ENCODE measurements around the gene ZGLP1. TPM values are rescaled to one million over a fixed set of nuclear protein-coding genes. Genes with fewer than 3 reads are reported as not detected.

ZGLP1 gene
- total RNA-seq, 2 donors from 2014 or later: 5.3 TPM; not detected in 1

DNA sequence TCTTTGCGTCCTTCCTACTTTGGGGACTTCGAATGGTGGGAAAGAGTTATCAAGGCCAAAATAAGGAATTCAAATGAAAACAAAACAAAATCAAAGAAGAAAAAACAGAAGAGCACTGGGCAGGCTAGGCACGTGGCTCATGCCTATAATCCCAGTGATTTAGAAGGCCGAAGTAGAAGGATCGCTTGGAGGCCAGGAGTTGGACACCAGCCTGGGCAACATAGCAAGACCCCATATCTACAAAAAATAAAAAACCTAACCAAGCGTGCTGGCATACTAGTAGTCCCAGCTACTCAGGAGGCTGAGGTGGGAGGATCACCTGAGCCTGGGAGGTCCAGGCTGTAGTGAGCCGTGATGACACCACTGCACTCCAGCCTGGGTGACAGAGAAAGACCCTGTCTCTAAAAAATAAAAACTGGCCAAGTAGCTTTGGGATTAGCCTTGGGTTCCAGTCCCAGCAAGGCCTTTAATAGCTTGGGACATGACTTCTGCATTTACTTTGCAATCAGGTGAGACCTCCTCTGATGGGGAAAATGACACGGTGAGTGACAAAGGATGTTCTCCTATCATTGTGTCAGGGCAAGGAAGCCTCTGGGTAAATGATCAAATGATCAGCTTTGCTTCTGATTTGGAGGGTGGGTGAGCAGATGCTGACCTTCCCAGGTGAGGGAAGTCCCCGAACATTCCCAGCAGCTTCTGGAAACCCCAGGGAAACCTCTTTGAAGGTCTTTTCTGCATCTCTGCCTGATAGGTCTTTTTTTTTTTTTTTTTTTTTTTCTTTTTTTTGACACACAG lies 31.6 kb downstream of the ZGLP1 start:
- DNase-seq (ENCODE audit: low spot score): no peak
- H3K27me3 ChIP-seq (replicated peaks; ENCODE audit: insufficient read depth): no peaks in the 10 kb centered on the region
- H3K4me3 ChIP-seq: no peak overlapping the region
- H3K36me3 ChIP-seq: no peaks in the 10 kb centered on the region
- H3K9me3 ChIP-seq: no peaks in the 10 kb centered on the region
- ATAC-seq (ENCODE audit: insufficient number of reproducible peaks, low FRiP score, low read depth): no peak
- TF ChIP-seq, protein P1, sequence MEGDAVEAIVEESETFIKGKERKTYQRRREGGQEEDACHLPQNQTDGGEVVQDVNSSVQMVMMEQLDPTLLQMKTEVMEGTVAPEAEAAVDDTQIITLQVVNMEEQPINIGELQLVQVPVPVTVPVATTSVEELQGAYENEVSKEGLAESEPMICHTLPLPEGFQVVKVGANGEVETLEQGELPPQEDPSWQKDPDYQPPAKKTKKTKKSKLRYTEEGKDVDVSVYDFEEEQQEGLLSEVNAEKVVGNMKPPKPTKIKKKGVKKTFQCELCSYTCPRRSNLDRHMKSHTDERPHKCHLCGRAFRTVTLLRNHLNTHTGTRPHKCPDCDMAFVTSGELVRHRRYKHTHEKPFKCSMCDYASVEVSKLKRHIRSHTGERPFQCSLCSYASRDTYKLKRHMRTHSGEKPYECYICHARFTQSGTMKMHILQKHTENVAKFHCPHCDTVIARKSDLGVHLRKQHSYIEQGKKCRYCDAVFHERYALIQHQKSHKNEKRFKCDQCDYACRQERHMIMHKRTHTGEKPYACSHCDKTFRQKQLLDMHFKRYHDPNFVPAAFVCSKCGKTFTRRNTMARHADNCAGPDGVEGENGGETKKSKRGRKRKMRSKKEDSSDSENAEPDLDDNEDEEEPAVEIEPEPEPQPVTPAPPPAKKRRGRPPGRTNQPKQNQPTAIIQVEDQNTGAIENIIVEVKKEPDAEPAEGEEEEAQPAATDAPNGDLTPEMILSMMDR (IDR thresholded peaks at IDR 0.05): no peak
- H3K27ac ChIP-seq: no peak overlapping the region
- H3K4me1 ChIP-seq (ENCODE audit: control insufficient read depth in 1 of 2, low read depth in 2 of 2): no peaks in the 10 kb centered on the region

DNA sequence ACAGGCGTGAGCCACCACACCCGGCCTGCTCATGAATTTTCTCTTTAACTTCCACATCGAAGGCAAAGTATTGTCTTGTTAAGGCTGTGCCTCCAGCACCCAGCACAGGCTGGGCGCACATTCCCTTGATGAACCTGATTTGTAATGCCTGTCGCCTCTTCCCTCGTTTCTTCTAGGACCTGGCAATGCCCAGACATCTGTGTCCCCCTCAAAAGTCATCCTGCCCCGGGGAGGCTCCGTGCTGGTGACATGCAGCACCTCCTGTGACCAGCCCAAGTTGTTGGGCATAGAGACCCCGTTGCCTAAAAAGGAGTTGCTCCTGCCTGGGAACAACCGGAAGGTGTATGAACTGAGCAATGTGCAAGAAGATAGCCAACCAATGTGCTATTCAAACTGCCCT lies 35.0 kb downstream of the ZGLP1 start:
- DNase-seq (ENCODE audit: low spot score): no peak
- TF ChIP-seq, protein P1 (IDR thresholded peaks at IDR 0.05): no peak
- peaks cover 0 to 12% of the 10 kb centered on the region in 2 donors for H3K4me1 ChIP-seq (ENCODE audit: control insufficient read depth in 1 of 2, low read depth in 2 of 2)
- no peak overlapping the region for H3K27ac ChIP-seq
- no peak overlapping the region for H3K4me3 ChIP-seq
- no peaks in the 10 kb centered on the region for H3K36me3 ChIP-seq
- no peak for ATAC-seq (ENCODE audit: insufficient number of reproducible peaks, low FRiP score, low read depth)
- no peaks in the 10 kb centered on the region for H3K9me3 ChIP-seq
- H3K27me3 ChIP-seq (replicated peaks; ENCODE audit: insufficient read depth): peaks cover 8% of the 10 kb centered on the region

DNA sequence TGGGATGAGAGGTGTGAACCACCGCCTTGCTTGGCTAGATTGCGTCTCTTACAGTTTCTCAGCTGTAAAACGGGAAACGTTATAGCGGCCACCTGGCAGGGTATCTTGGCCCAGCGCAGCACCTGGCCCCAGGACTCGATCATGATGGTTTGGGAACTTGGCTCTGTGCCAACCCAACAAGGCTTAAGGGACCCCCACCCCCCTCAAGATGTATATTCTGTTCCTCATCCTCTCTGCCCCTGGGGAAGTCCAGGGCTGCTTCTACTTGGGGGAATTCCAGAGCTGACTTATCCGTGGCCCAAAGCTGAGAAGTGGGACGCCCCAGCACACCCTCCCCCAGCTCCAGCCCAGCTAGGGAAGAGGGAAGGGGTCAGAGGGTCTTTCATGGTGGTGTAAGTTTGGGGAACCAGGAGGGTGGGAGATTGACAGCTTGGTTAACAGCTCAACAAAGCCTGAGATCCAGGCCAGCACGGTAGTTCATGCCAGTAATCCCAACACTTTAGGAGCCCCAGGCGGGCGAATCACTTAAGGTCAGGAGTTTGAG lies 38.0 kb downstream of the ZGLP1 start:
- Histone ChIP-seq H3K9me3 (no peaks in the 10 kb centered on the region), H3K4me3 (peak overlapping the region; percentile 69), H3K27ac (peak overlapping the region in 1 of 2 donors; percentile 68), H3K27me3 (replicated peaks; ENCODE audit: insufficient read depth) (peaks cover 9% of the 10 kb centered on the region), H3K36me3 (no peaks in the 10 kb centered on the region), H3K4me1 (ENCODE audit: control insufficient read depth in 1 of 2, low read depth in 2 of 2) (peaks cover 0 to 13% of the 10 kb centered on the region in 2 donors)
- ATAC-seq (ENCODE audit: insufficient number of reproducible peaks, low FRiP score, low read depth): no peak
- TF ChIP-seq, protein P1 (IDR thresholded peaks at IDR 0.05): no peak
- no peak for DNase-seq (ENCODE audit: low spot score)

DNA sequence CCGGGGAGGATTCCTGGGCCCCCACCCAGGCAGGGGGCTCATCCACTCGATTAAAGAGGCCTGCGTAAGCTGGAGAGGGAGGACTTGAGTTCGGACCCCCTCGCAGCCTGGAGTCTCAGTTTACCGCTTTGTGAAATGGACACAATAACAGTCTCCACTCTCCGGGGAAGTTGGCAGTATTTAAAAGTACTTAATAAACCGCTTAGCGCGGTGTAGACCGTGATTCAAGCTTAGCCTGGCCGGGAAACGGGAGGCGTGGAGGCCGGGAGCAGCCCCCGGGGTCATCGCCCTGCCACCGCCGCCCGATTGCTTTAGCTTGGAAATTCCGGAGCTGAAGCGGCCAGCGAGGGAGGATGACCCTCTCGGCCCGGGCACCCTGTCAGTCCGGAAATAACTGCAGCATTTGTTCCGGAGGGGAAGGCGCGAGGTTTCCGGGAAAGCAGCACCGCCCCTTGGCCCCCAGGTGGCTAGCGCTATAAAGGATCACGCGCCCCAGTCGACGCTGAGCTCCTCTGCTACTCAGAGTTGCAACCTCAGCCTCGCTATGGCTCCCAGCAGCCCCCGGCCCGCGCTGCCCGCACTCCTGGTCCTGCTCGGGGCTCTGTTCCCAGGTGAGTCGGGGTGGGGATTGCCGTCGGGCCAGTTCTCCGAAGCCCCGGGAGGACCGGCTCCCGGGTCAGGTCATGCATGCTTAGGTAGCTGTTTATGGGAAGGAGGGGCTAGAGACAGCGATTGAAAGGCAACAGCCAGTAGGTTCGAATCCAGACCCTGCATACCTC lies 38.8 kb downstream of the ZGLP1 start, which contains the start of gene ICAM1:
TSS of gene ICAM1 (plus strand) at position 505 of the 779 bp plus-strand sequence. CDS start at position 545, 40 bp downstream.
- TF ChIP-seq, protein P1 (IDR thresholded peaks at IDR 0.05): no peak
- Histone ChIP-seq H3K36me3 (no peaks in the 10 kb centered on the region), H3K9me3 (no peaks in the 10 kb centered on the region), H3K27ac (peak within 1 kb of the TSS; percentile 59 to 68), H3K4me3 (peak within 1 kb of the TSS; percentile 69), H3K27me3 (replicated peaks; ENCODE audit: insufficient read depth) (peaks cover 9% of the 10 kb centered on the region), H3K4me1 (ENCODE audit: control insufficient read depth in 1 of 2, low read depth in 2 of 2) (peaks cover 0 to 13% of the 10 kb centered on the region in 2 donors)
- DNase-seq (ENCODE audit: low spot score) (no peak), ATAC-seq (ENCODE audit: insufficient number of reproducible peaks, low FRiP score, low read depth) (peak; percentile 30)

DNA sequence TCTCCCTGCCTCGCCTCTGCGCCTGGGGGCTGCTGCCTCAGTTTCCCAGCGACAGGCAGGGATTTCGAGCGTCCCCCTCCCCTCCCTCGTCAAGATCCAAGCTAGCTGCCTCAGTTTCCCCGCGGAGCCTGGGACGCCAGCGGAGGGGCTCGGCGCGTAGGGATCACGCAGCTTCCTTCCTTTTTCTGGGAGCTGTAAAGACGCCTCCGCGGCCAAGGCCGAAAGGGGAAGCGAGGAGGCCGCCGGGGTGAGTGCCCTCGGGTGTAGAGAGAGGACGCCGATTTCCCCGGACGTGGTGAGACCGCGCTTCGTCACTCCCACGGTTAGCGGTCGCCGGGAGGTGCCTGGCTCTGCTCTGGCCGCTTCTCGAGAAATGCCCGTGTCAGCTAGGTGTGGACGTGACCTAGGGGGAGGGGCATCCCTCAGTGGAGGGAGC lies 39.4 kb downstream of the ZGLP1 start:
- Histone ChIP-seq H3K9me3 (no peaks in the 10 kb centered on the region), H3K4me1 (ENCODE audit: control insufficient read depth in 1 of 2, low read depth in 2 of 2) (peaks cover 0 to 13% of the 10 kb centered on the region in 2 donors), H3K27me3 (replicated peaks; ENCODE audit: insufficient read depth) (peaks cover 9% of the 10 kb centered on the region), H3K27ac (peak overlapping the region; percentile 59 to 68), H3K36me3 (no peaks in the 10 kb centered on the region), H3K4me3 (peak overlapping the region; percentile 69)
- TF ChIP-seq, protein P1 (IDR thresholded peaks at IDR 0.05): no peak
- ATAC-seq (ENCODE audit: insufficient number of reproducible peaks, low FRiP score, low read depth): no peak
- DNase-seq (ENCODE audit: low spot score): no peak

Measured in thoracic aorta (tissue), 2 donors.